WTC11 (cell line): ENCODE measurements around the gene NOD1. TPM values are rescaled to one million over a fixed set of nuclear protein-coding genes. Genes with fewer than 3 reads are reported as not detected.

Experiments used
- ATAC-seq: fragments of 200-7000 bp; cut with Tn5 transposase; 2 replicates; pipeline ENCODE4 v1.10.0; 2021; ENCODE audit warnings: mild to moderate bottlenecking, moderate library complexity
- CTCF ChIA-PET: fragments of 300-600 bp; sonication (Branson Sonifier 250); formaldehyde crosslinking; loops from one replicate; lab custom pipeline; 2021; ENCODE audit warnings: antibody characterized with exemption; lab: Charles Lee
- POLR2A ChIA-PET: fragments of 350-600 bp; sonication (Branson Sonifier 250); formaldehyde crosslinking; loops from one replicate; lab custom pipeline; 2021; ENCODE audit warnings: antibody characterized with exemption; lab: Charles Lee
- DNase-seq: peaks from one replicate; pipeline ENCODE4 v3.0.0; 2021; ENCODE audit warnings: low spot score
- H3K27ac Mint-ChIP-seq: 2 replicates; pipeline ENCODE4 v1.8.0; 2021; ENCODE audit warnings: mixed read lengths
- H3K27me3 Mint-ChIP-seq: 2 replicates; pipeline ENCODE4 v1.8.0; 2021; ENCODE audit warnings: low read depth, mild to moderate bottlenecking, moderate library complexity, mixed read lengths
- H3K36me3 Mint-ChIP-seq: 2 replicates; pipeline ENCODE4 v1.8.0; 2021; ENCODE audit warnings: mixed read lengths
- H3K4me1 Mint-ChIP-seq: 2 replicates; pipeline ENCODE4 v1.8.0; 2022; ENCODE audit warnings: mixed read lengths
- H3K4me3 Mint-ChIP-seq: 2 replicates; pipeline ENCODE4 v1.8.0; 2021; ENCODE audit warnings: mild to moderate bottlenecking, moderate library complexity, mixed read lengths
- H3K9me3 Mint-ChIP-seq: 2 replicates; pipeline ENCODE4 v1.8.0; 2021; ENCODE audit warnings: mixed read lengths
- AFF4 ChIP-seq: sonication (generic); formaldehyde crosslinking; IDR thresholded peaks from 2 replicates; pipeline ENCODE4 v1.8.1; 2023; ENCODE audit warnings: mild to moderate bottlenecking, missing genetic modification reagents, borderline replicate concordance
- ATF3 ChIP-seq: sonication (generic); formaldehyde crosslinking; conservative IDR thresholded peaks from 2 replicates; pipeline ENCODE4 v1.8.1; 2022; ENCODE audit warnings: mild to moderate bottlenecking, missing genetic modification reagents
- ATF6 ChIP-seq: sonication (generic); formaldehyde crosslinking; IDR thresholded peaks from 2 replicates; pipeline ENCODE4 v1.8.1; 2023; ENCODE audit warnings: mild to moderate bottlenecking, missing genetic modification reagents
- CDX4 ChIP-seq: fragments of 250-450 bp; sonication (Bioruptor Pico); IDR thresholded peaks from 2 replicates; pipeline ENCODE4 v1.9.0; 2021; ENCODE audit warnings: moderate library complexity, mild to moderate bottlenecking, inconsistent platforms, borderline replicate concordance
- FOXJ3 ChIP-seq: sonication (generic); formaldehyde crosslinking; IDR thresholded peaks from 2 replicates; pipeline ENCODE4 v1.9.0; 2021; ENCODE audit warnings: missing genetic modification reagents, mild to moderate bottlenecking, borderline replicate concordance
- FOXP4 ChIP-seq: sonication (generic); formaldehyde crosslinking; IDR thresholded peaks from 2 replicates; pipeline ENCODE4 v1.8.0; 2022; ENCODE audit warnings: mild to moderate bottlenecking, missing genetic modification reagents
- MAX ChIP-seq: sonication (generic); formaldehyde crosslinking; IDR thresholded peaks from 2 replicates; pipeline ENCODE4 v1.8.0; 2022; ENCODE audit warnings: mild to moderate bottlenecking, missing genetic modification reagents
- RORB ChIP-seq: fragments of 250-450 bp; sonication (Bioruptor Pico); IDR thresholded peaks from 2 replicates; pipeline ENCODE4 v1.9.0; 2021; ENCODE audit warnings: mild to moderate bottlenecking
- SOX15 ChIP-seq: fragments of 250-450 bp; sonication (Bioruptor Pico); IDR thresholded peaks from 2 replicates; pipeline ENCODE4 v1.9.0; 2021; ENCODE audit warnings: mild to moderate bottlenecking
- TEAD4 ChIP-seq: sonication (generic); formaldehyde crosslinking; IDR thresholded peaks from 2 replicates; pipeline ENCODE4 v1.8.0; 2022; ENCODE audit warnings: mild to moderate bottlenecking, missing genetic modification reagents
- TP53 ChIP-seq: sonication (generic); formaldehyde crosslinking; IDR thresholded peaks from 2 replicates; pipeline ENCODE4 v1.8.1; 2023; ENCODE audit warnings: mild to moderate bottlenecking, missing genetic modification reagents
- ZNF121 ChIP-seq: sonication (generic); formaldehyde crosslinking; IDR thresholded peaks from 2 replicates; pipeline ENCODE4 v1.8.0; 2023; ENCODE audit warnings: missing genetic modification reagents
- ZNF425 ChIP-seq: fragments of 250-450 bp; sonication (Bioruptor Pico); conservative IDR thresholded peaks from 2 replicates; pipeline ENCODE4 v1.9.0; 2021; ENCODE audit warnings: mild to moderate bottlenecking
- ZNF512 ChIP-seq: sonication (generic); formaldehyde crosslinking; IDR thresholded peaks from 2 replicates; pipeline ENCODE4 v1.8.1; 2022; ENCODE audit warnings: missing genetic modification reagents, borderline replicate concordance
- ZNF671 ChIP-seq: fragments of 250-450 bp; sonication (Bioruptor Pico); IDR thresholded peaks from 2 replicates; pipeline ENCODE4 v1.8.0; 2021; ENCODE audit warnings: mild to moderate bottlenecking
- total RNA-seq: library from RNA; stranded (reverse); gene quantifications from 3 replicates; pipeline ENCODE4 v1.2.3, GENCODE V29; 2021

Gene NOD1
- total RNA-seq, 1 experiment from 2014 or later: 6.4 TPM

GRCh38 chr7:30458311-30458710, 20.3 kb downstream of the NOD1 start:
- POLR2A ChIA-PET: interaction anchor here (0.7 kb wide), 1 partner anchor 62 kb away, joined by 3 read pairs; no protein-coding TSS in a partner anchor
- H3K27ac Mint-ChIP-seq: no peak overlapping the region
- no peaks in the 10 kb centered on the region for H3K27me3 Mint-ChIP-seq
- H3K4me1 Mint-ChIP-seq: peaks cover 3% of the 10 kb centered on the region; the same call in 1 of the 2 replicates
- TF ChIP-seq RORB (CRISPR knock-in tag) (no peak), ZNF425 (CRISPR knock-in tag) (no peak), ATF6 (CRISPR knock-in tag) (no peak), TP53 (CRISPR knock-in tag) (no peak), AFF4 (CRISPR knock-in tag) (no peak), ATF3 (no peak), CDX4 (CRISPR knock-in tag) (no peak)
- ATAC-seq (no peak), DNase-seq (no peak)
- no peaks in the 10 kb centered on the region for H3K9me3 Mint-ChIP-seq
- H3K4me3 Mint-ChIP-seq: no peak overlapping the region
- CTCF ChIA-PET: no interaction called here
- no peaks in the 10 kb centered on the region for H3K36me3 Mint-ChIP-seq

GRCh38 chr7:30453921-30454320, 24.7 kb downstream of the NOD1 start:
- Mint-ChIP-seq H3K4me1 (peaks cover 22% of the 10 kb centered on the region), H3K27ac (no peak overlapping the region), H3K36me3 (no peaks in the 10 kb centered on the region; the same call in 1 of the 2 replicates), H3K27me3 (no peaks in the 10 kb centered on the region), H3K4me3 (no peak overlapping the region), H3K9me3 (no peaks in the 10 kb centered on the region)
- ChIA-PET POLR2A (no interaction called here), CTCF (interaction anchor here (0.9 to 3.1 kb wide), 4 partner anchors 15 to 178 kb away, joined by 3 to 12 read pairs (median 4); no protein-coding TSS in a partner anchor)
- peak; percentile 14; the same call in 1 of the 2 replicates for ATAC-seq
- DNase-seq: no peak
- no peak for TF ChIP-seq FOXP4 (CRISPR knock-in tag)

GRCh38 chr7:30453016-30453415, 25.6 kb downstream of the NOD1 start:
- Mint-ChIP-seq H3K4me3 (no peak overlapping the region), H3K36me3 (no peaks in the 10 kb centered on the region; the same call in 1 of the 2 replicates), H3K9me3 (no peaks in the 10 kb centered on the region), H3K27ac (no peak overlapping the region), H3K27me3 (no peaks in the 10 kb centered on the region), H3K4me1 (peaks cover 22% of the 10 kb centered on the region)
- DNase-seq: no peak
- ATAC-seq: no peak
- CTCF ChIA-PET: interaction anchor here (1.1 to 3.1 kb wide), 2 partner anchors 16 to 56 kb away, joined by 3 to 12 read pairs; no protein-coding TSS in a partner anchor
- POLR2A ChIA-PET: no interaction called here
- TF ChIP-seq ZNF512 (CRISPR knock-in tag) (no peak), FOXJ3 (CRISPR knock-in tag) (no peak), RORB (CRISPR knock-in tag) (no peak), TEAD4 (no peak), ZNF121 (no peak), ZNF671 (no peak), MAX (CRISPR knock-in tag) (no peak), SOX15 (CRISPR knock-in tag) (no peak)
